DND-41 (cell line): Measurements from ENCODE around the gene BNIP2.

Experiments used
- EZH2 ChIP-seq: IDR thresholded peaks from 3 replicates; pipeline ENCODE4 v1.6.1; 2012; ENCODE audit warnings: borderline replicate concordance, low read depth, mild to moderate bottlenecking, moderate library complexity, low read length, inconsistent platforms; ENCODE audit not compliant: severe bottlenecking
- TF ChIP-seq, protein P1 (sequence below): IDR thresholded peaks from 2 replicates; pipeline ENCODE4 v1.5.1; 2012; ENCODE audit warnings: borderline replicate concordance, low read length, moderate library complexity, mild to moderate bottlenecking; ENCODE audit not compliant: poor library complexity, severe bottlenecking; ENCODE audit errors: extremely low read depth

DNA sequence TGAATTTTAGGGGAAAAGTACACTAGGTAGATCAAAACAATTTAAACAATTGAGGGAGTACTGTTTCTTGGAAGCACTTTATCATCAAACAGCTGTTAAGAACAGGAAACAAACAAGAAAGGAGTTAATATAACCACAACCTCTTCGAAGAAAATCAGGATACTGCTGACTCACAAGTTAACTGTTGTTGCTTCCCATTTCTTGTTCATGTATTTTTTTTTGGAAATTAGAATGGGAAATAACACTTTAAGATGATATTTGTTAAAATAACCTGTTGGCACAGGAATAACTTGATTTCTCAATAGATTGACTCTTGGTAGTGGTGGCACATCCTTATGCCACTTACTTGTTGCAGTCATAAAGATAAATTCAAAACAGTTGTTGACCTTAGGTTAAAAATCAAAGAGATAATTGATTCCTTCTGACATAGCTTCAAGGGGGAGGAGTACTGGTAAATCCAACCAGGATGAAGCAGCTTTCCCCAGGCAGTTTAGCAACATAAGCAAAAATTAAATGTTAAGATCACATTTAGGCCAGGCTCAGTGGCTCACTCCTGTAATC lies 3.3 kb downstream of the BNIP2 start:
- TF ChIP-seq, protein P1, sequence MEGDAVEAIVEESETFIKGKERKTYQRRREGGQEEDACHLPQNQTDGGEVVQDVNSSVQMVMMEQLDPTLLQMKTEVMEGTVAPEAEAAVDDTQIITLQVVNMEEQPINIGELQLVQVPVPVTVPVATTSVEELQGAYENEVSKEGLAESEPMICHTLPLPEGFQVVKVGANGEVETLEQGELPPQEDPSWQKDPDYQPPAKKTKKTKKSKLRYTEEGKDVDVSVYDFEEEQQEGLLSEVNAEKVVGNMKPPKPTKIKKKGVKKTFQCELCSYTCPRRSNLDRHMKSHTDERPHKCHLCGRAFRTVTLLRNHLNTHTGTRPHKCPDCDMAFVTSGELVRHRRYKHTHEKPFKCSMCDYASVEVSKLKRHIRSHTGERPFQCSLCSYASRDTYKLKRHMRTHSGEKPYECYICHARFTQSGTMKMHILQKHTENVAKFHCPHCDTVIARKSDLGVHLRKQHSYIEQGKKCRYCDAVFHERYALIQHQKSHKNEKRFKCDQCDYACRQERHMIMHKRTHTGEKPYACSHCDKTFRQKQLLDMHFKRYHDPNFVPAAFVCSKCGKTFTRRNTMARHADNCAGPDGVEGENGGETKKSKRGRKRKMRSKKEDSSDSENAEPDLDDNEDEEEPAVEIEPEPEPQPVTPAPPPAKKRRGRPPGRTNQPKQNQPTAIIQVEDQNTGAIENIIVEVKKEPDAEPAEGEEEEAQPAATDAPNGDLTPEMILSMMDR: no peak
- TF ChIP-seq EZH2: no peak
